Activated CD4-positive, CD25-positive, alpha-beta regulatory T cell (primary cell): ENCODE data around the gene VPS9D1.
"Not testable (repeated sequence)": the region's sequence is repeated elsewhere in the genome, so short reads cannot be mapped to it uniquely, and the experiment has no call there.

Source experiments
- DNase-seq, 4 experiments: peaks; one replicate each; lab custom pipeline; 2025; lab: John Stamatoyannopoulos, UW

Gene VPS9D1

DNA sequence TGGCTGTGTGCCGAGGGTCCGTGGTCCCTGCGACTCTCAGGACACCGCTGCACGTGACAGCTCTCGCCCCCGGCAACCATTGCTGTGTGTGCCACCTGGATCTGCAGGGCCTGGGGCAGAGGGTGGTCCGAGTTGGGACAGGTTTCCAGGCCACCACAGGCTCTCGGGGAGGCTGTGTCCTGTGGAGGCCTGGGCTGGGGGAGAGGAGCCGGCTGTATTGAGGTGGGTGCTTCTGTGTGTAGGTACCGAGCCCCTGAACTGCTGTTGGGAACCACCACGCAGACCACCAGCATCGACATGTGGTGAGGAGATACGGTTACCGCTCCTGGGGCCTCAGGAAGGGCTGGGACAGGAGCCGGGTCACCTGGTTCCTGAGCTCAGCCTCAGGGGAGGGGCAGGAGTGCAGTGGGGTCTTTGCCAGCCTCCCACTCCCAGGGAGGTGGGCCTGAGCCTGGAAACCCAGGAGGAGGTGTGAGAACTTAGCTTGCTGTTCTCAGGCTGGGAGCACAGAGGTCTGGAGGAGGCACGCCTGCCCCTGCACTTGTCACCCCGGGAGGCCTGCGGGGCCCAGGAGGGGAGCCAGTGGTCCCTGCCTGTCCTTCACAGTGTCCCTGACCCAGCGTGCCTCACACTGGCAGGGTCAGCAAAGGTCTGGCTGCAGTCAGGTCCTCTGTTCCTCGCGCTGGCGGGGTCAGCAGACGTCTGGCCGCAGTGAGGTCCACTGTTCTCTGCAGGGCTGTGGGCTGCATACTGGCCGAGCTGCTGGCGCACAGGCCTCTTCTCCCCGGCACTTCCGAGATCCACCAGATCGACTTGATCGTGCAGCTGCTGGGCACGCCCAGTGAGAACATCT is 26.5 kb downstream of the VPS9D1 start:
- DNase-seq, result no peak

DNA sequence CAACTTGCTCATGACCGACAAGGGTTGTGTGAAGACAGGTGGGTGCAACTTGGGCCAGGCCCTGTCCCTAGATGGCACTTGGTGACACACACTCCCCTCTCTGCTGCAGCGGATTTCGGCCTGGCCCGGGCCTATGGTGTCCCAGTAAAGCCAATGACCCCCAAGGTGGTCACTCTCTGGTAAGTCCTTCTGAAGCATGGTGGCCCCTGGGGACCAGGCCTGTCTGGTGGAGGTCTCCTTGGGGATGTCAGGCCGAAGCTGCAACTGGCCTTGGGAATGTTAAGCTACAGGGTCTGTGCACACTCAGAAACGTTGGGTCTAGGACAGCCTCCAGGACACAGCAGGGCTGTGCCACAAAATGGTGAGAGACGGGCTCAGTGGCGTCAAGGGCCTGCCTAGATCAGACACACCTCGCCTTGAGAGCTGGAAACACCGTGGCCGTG is 27.4 kb downstream of the VPS9D1 start:
- DNase-seq, result no peak

DNA sequence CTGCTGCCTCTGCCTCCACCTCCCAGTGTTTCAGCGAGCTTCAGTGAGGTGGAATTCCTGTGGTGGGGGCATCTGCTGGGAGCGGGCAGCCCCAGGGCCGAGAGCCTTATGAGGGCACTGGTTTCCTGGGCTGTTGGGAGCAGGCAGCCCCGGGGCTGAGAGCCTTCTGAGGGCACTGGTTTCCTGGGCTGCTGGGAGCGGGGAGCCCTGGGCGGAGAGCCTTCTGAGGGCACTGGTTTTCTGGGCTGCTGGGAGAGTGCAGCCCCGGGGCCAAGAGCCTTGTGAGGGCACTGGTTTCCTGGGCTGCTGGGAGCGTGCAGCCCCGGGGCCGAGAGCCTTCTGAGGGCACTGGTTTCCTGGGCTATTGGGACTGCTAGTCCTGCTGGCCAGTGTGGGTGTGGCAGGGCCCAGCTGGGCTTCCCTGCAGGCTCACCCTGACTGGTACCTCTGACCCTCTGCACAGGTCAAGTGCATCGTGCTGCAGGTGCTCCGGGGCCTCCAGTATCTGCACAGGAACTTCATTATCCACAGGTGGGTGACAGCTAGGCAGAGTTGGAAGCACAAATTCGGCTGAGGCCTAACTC is 28.6 kb downstream of the VPS9D1 start:
- DNase-seq, result no peak

DNA sequence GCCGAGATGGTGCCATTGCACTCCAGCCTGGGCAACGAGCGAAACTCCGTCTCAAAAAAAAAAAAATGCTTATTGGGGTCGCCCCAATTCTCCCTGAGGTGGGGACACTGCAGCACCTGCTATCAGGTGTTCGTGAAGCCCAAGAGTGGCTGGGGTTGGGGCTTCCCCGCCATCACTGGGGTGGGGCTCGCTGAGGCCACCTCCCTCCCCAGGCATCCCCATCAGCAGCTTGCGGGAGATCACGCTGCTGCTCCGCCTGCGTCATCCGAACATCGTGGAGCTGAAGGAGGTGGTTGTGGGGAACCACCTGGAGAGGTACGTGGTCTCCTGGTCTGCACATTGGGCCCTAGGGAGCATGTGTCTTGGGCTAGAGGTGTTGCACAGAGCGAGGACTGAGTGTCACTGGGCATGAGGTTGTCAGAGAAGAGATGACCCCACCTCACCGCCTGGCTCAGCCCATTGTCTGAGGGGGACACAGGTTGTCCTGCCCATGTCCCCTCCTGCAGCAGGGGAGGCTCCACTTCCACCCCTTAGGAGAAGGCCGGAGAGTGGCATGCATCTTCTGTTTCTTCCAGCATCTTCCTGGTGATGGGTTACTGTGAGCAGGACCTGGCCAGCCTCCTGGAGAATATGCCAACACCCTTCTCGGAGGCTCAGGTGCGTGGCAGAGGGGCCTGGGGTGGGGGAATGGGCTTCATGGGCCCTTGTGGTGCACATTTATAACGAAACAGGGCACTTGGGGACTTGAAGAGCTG is 29.3 kb downstream of the VPS9D1 start:
- no peak for DNase-seq

DNA sequence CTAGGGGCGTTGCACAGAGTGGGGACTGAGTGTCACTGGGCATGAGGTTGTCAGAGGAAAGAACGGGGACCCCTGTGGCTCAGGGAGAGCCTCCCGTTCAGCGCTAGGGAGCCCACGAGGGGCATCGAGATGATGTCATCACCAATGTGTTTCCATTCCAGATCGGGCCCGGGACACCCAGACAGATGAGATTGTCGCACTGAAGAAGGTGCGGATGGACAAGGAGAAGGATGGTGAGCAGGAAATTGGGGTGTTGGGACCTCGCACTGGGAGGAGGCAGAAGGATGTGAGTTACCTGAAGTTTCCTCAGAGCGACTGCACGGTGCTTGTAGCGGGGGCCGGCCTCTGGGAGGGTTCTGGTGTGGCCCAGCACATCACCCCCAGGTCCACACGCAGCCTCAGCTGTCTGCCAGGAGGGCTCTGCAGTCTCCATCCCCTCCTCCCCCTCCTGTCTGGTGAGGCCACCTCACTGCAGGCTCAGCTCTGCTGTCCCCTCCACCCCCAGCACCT is 30.3 kb downstream of the VPS9D1 start:
- no peak for DNase-seq

- DNase-seq, result not testable (repeated sequence)
Observed at GRCh38 chr16:89689621-89690020, 31.1 kb downstream of the VPS9D1 start.

- no peak for DNase-seq
Observed at GRCh38 chr16:89689142-89689541, 31.6 kb downstream of the VPS9D1 start.

DNA sequence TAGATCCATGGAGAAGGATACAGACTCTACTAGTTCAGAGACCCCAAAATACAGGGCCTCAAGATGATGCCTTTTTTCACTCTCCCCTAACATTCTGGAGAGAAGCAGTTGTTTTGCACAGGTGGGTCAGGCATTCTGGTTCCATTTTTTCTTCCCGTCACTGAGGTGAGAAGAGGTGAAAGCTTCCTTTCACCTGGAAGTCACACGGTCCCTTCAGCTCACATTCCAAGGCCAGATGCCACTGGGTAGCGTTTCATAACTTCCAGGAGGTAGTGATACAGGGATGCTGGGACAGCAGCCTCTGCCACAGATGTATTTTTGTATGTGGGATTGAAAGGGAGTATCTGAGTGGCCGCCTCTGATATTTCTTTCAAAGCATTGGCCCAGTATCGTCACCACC is 32.3 kb downstream of the VPS9D1 start:
- DNase-seq, result no peak

DNA sequence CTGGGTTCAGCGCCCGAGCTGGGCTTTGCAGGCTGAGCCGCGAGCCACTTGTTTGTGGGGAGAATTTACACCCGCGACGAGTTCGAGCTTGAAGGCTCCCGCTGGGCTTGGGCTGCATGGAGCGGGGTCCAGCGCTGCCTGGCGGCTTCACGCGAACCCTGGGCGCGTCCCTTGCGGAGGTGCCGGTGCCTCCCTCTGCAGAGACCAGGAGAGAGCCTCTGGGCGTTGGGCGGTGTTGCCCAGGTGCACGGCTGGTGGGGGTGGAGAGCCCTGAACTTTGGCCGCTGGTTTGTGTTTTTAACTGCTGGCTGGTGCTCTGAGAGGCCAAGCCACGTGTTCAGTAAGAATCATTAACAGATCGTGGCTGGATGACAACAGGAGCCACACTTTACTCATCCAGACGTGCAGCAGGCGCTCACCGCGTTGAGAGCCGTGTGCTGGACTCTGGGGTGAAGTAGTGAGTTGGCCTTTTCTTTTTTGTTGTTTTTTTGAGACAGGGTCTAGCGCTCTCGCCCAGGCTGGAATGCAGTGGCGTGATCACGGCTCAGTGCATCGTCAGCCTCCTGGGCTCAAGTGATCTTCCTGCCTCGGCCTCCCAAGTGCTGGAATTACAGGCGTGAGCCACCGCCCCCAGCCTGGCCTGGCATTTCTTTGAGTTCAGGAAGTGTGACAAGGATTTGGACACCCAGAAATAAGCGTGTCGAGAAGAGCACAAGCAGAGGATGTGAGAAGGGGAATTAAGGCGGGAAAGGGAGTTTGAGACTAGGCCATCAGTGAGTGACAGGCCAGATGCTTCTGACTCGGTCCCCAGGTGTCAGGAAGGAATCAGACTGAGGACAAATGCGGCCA is 33.4 kb downstream of the VPS9D1 start:
- no peak for DNase-seq

GRCh38 chr16:89686520-89687091 is 34.1 kb downstream of the VPS9D1 start, which contains the start of gene CDK10:
TSS of gene CDK10 (plus strand) at chr16:89686689. CDS start at chr16:89686711, 22 bp downstream.
- DNase-seq, result peak; percentile 71 to 76 (median 76)

- DNase-seq, result no peak
Observed at GRCh38 chr16:89685916-89686315, 34.8 kb downstream of the VPS9D1 start.

GRCh38 chr16:89678258-89678657 is 42.4 kb downstream of the VPS9D1 start:
- no peak for DNase-seq

DNA sequence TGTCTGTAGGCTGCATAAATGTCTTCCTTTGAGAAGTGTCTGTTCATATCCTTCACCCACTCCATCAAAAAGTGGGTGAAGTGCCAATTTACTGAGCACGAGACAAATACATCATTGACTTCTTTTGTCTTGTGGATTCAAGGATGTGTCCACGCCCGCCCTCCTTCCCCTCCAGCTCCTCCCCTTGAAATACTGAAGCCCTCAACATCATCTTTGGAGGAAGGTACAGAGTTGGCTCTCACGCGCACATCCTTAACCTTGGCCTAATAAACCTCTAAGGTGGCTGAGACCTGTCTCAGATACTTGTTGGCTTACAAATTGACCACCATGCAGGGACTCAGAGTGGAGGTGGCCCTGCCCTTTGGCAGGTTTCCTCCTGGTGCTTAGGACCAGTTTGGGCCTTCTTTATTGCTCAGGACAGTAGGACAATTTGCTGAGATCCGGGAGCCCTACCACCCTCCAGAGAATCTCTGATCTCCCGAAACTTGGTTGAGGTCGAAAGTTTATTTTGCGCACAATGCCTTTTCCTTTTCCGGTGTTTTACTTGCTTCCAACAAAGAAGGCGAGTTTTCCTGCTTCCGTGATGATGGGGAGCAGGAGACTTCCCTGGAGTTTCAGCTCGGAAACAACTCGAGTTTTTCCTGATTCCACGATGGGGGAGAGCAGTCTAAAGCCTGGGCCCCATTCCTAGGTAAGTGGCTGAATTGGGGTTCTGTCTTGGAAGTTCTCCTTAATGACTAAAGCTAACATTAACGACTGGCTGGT is 48.3 kb downstream of the VPS9D1 start:
- DNase-seq, result no peak

DNA sequence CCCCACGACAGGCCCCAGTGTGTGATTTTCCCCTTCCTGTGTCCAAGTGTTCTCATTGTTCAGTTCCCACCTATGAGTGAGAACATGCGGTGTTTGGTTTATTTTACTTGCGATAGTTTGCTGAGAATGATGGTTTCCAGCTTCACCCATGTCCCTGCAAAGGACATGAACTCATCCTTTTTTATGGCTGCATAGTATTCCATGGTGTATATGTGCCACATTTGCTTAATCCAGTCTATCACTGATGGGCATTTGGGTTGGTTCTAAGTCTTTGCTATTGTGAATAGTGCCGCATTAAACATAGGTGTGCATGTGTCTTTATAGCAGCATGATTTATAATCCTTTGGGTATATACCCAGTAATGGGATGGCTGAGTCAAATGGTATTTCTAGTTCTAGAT is 49.1 kb downstream of the VPS9D1 start:
- DNase-seq, result not testable (repeated sequence)

GRCh38 chr16:89670496-89671431 is 49.9 kb downstream of the VPS9D1 start:
- DNase-seq, result no peak

DNA sequence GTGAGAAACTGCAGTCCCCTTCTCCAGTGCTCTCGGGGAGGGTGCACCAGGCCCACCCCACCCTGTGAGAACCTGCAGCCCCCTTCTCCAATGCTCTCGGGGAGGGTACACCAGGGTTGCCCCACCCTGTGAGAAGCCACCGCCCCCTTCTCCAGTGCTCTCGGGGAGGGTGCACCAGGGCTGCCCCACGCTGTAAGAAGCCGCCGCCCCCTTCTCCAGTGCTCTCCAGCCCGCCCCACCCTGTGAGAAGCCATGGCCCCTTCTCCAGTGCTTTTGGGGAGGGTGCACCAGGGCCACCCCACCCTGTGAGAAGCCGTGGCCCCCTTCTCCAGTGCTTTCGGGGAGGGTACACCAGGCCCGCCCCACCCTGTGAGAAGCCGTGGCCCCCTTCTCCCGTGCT is 50.9 kb downstream of the VPS9D1 start:
- DNase-seq, result no peak

- no peak for DNase-seq
Observed at GRCh38 chr16:89668790-89669158, 51.9 kb downstream of the VPS9D1 start.

GRCh38 chr16:89667633-89668032 is 53.1 kb downstream of the VPS9D1 start:
- no peak for DNase-seq

GRCh38 chr16:89667000-89667399 is 53.7 kb downstream of the VPS9D1 start:
- not testable (repeated sequence) for DNase-seq
